Thymus (tissue), 11 donors: ENCODE data around the gene DNAH6. TPM values are rescaled to one million over a fixed set of nuclear protein-coding genes. Genes with fewer than 3 reads are reported as not detected.

Experiments
- DNase-seq, 9 donors: peaks; one replicate each; pipeline ENCODE4 v3.0.0-alpha.2; 2013; ENCODE audit warnings: low spot score in 9 of 9, low read depth in 6 of 9, missing footprints in 1 of 9
- H3K27ac ChIP-seq, 2 donors: one replicate each; pipeline ENCODE4 v1.5.1; 2013; ENCODE audit warnings: control low read depth in 1 of 2, low read depth in 1 of 2, low read length in 1 of 2, mild to moderate bottlenecking in 1 of 2, moderate library complexity in 1 of 2
- H3K27me3 ChIP-seq, 2 donors: one replicate each; pipeline ENCODE4 v1.5.1; 2013; ENCODE audit warnings: low read length in 1 of 2; ENCODE audit not compliant: control insufficient read depth in 2 of 2, insufficient read depth in 1 of 2
- H3K36me3 ChIP-seq, 2 donors: one replicate each; pipeline ENCODE4 v1.5.1; 2013; ENCODE audit warnings: low read length in 1 of 2, mild to moderate bottlenecking in 1 of 2, moderate library complexity in 1 of 2; ENCODE audit not compliant: control insufficient read depth in 2 of 2, insufficient read depth in 2 of 2
- H3K4me1 ChIP-seq, 2 donors: one replicate each; pipeline ENCODE4 v1.5.1; 2013; ENCODE audit warnings: low read length in 2 of 2; ENCODE audit not compliant: control insufficient read depth in 2 of 2, insufficient read depth in 2 of 2
- H3K4me3 ChIP-seq, 2 donors: one replicate each; pipeline ENCODE4 v1.5.1; 2013; ENCODE audit warnings: low read length in 2 of 2, control low read depth in 1 of 2, mild to moderate bottlenecking in 1 of 2
- H3K9me3 ChIP-seq, 2 donors: one replicate each; pipeline ENCODE4 v1.5.1; 2013; ENCODE audit warnings: low read length in 1 of 2, mild to moderate bottlenecking in 1 of 2; ENCODE audit not compliant: control insufficient read depth in 2 of 2, insufficient read depth in 1 of 2
- WGBS: extraction: QIAGEN DNeasy Blood & Tissue Kit; methylation state at CpG from one replicate; pipeline ENCODE4 v1.1.7; 2013; 5-methylcytosine and 5-hydroxymethylcytosine counted together
- polyA plus RNA-seq: library from polyadenylated mRNA; stranded (reverse); fragments of 200-250 nt; gene quantifications from one replicate; pipeline ENCODE4 v1.2.3, GENCODE V29; 2013
- total RNA-seq: library from RNA; stranded (reverse); fragments of 120-200 nt; gene quantifications from one replicate; pipeline ENCODE4 v1.2.4, GENCODE V29; 2013
- donor health status: healthy.

Gene DNAH6
- total and polyA plus RNA-seq, 2 donors, result 0.57 to 0.66 TPM

DNA sequence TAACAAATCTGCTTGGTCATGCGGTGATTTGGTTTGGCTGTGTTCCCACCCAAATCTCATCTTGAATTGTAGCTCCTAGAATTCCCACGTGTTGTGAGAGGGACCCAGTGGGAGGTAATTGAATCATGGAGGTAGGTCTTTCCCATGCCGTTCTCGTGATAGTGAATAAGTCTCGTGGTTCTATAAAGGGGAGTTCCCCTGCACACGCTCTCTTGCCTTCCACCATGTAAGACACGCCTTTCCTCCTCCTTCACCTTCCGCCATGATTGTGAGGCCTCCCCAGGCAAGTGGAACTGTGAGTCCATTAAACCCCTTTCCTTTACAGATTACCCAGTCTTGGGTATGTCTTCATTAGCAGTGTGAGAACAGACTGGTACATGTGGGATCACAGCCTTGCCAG is 327.8 kb downstream of the DNAH6 start:
- DNase-seq, result no peak
- no peaks in the 10 kb centered on the region for H3K36me3 ChIP-seq
- no peak overlapping the region for H3K4me3 ChIP-seq
- 93% methylated on average over 8 of the region's 8 CpGs for WGBS
- peaks cover 0 to 3% of the 10 kb centered on the region in 2 donors for H3K9me3 ChIP-seq
- H3K27me3 ChIP-seq, result no peaks in the 10 kb centered on the region
- H3K27ac ChIP-seq, result no peak overlapping the region
- H3K4me1 ChIP-seq, result peaks cover 23 to 59% of the 10 kb centered on the region in 2 donors

- H3K27me3 ChIP-seq, result no peaks in the 10 kb centered on the region
- 3% methylated on average over 5 of the region's 5 CpGs for WGBS
- no peaks in the 10 kb centered on the region for H3K36me3 ChIP-seq
- peak overlapping the region; percentile 61 to 85 for H3K27ac ChIP-seq
- peaks cover 23 to 56% of the 10 kb centered on the region in 2 donors for H3K4me1 ChIP-seq
- peak in 7 of 9 donors; percentile 17 to 75 (median 32) for DNase-seq
- no peak overlapping the region for H3K4me3 ChIP-seq
- peaks cover 0 to 3% of the 10 kb centered on the region in 2 donors for H3K9me3 ChIP-seq
Observed at GRCh38 chr2:84846041-84846663, 329.9 kb downstream of the DNAH6 start.

DNA sequence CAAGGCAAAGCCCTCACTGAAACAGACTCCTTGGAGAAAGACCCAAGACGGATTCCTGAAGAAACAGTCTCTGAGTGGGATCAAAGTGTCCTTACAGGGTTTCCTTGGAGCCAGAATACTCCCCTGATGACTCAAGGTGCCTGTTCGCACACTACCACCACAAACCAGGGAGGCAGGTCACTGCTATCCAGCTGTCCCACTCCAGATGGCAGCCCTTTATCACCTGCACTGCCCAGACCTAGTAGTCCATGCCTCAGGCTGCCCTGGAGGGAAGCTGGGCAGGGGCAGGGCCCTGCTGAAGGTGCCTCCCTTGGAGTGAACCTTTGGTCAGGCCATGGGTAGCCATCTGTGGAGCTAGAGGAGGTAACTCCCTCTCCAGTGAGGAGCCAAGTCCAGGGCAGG is 330.4 kb downstream of the DNAH6 start:
- no peak for DNase-seq
- WGBS, result 87% methylated on average over 2 of the region's 2 CpGs
- no peaks in the 10 kb centered on the region for H3K27me3 ChIP-seq
- peaks cover 23 to 51% of the 10 kb centered on the region in 2 donors for H3K4me1 ChIP-seq
- H3K9me3 ChIP-seq, result peaks cover 0 to 3% of the 10 kb centered on the region in 2 donors
- no peak overlapping the region for H3K4me3 ChIP-seq
- H3K36me3 ChIP-seq, result no peaks in the 10 kb centered on the region
- peak overlapping the region; percentile 61 to 85 for H3K27ac ChIP-seq

DNA sequence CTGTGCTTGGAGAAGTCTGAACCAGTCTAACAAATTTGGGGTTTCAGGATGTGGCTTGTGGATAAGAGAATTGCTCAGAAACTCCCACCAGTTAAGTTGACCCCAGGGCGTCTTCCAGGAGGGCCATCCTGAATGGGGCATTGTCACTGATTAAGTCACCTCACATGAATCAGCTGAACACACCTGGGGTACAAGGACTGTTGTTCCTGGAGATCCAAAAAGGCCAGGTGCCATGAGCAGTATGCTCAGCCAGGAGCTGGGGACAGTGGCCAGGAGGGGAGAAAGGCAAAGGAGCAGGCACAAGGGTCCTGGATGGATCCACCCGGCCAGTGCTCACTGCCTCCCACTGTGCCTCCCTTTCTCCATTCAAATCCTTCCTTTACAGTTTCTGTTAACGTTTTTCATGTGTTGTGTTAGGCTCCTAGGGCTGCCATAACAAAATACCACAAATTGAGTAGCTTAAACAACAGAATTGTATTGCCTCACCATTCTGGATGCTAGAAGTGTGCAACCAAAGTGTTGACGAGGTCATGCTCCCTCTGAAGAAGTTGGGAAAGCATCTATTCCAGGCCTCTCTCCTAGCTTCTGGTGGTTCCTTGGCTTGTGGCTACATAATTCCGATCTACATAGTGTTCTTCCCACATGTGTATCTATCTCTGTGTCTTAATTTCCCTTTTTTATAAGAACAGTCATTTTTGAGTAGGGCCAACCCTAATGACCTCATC is 331.2 kb downstream of the DNAH6 start:
- 93% methylated on average over 5 of the region's 5 CpGs for WGBS
- Histone ChIP-seq H3K4me3 (no peak overlapping the region), H3K27ac (peak overlapping the region in 1 of 2 donors; percentile 62)

GRCh38 chr2:84849271-84849952 is 333.1 kb downstream of the DNAH6 start:
- Histone ChIP-seq H3K4me3 (no peak overlapping the region), H3K27ac (no peak overlapping the region), H3K4me1 (peaks cover 19 to 36% of the 10 kb centered on the region in 2 donors), H3K36me3 (no peaks in the 10 kb centered on the region), H3K27me3 (no peaks in the 10 kb centered on the region), H3K9me3 (peaks cover 0 to 3% of the 10 kb centered on the region in 2 donors)
- WGBS, result 94% methylated on average over 8 of the region's 8 CpGs
- DNase-seq, result no peak

More for the DNA sequence above, 331.2 kb downstream of the DNAH6 start:
- Histone ChIP-seq H3K27me3 (no peaks in the 10 kb centered on the region), H3K4me1 (peaks cover 22 to 46% of the 10 kb centered on the region in 2 donors), H3K9me3 (peaks cover 0 to 3% of the 10 kb centered on the region in 2 donors), H3K36me3 (no peaks in the 10 kb centered on the region)
- DNase-seq, result no peak

- H3K4me3 ChIP-seq, result no peak overlapping the region
- no peaks in the 10 kb centered on the region for H3K27me3 ChIP-seq
- no peak for DNase-seq
- peaks cover 0 to 3% of the 10 kb centered on the region in 2 donors for H3K9me3 ChIP-seq
- H3K27ac ChIP-seq, result no peak overlapping the region
- WGBS, result 97% methylated on average over 4 of the region's 4 CpGs
- H3K4me1 ChIP-seq, result peaks cover 18 to 29% of the 10 kb centered on the region in 2 donors
- no peaks in the 10 kb centered on the region for H3K36me3 ChIP-seq
Observed at GRCh38 chr2:84850471-84850870, 334.2 kb downstream of the DNAH6 start.

DNA sequence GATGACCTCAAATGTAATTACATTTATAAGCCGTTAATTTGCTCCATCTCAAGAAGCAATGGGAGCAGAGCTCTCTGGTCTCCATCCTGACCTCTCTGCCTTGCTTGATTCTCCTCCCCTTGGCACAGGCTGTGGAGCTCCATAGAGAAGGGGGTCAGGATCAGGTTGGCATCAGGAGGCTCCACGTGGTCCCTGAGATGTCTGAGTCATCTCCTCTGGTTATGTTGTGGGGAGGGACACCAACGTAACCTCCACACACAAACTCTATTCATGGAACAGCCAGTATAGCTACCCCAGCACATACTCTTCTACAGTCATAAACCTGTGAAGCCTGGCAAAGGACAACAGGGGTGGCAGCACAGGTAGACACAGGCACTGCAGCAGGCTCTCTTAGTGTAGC is 335.6 kb downstream of the DNAH6 start:
- H3K9me3 ChIP-seq, result peaks cover 0 to under 1% of the 10 kb centered on the region in 2 donors
- H3K27me3 ChIP-seq, result no peaks in the 10 kb centered on the region
- DNase-seq, result no peak
- 90% methylated on average over 3 of the region's 3 CpGs for WGBS
- H3K27ac ChIP-seq, result no peak overlapping the region
- peaks cover 6 to 23% of the 10 kb centered on the region in 2 donors for H3K4me1 ChIP-seq
- no peak overlapping the region for H3K4me3 ChIP-seq
- no peaks in the 10 kb centered on the region for H3K36me3 ChIP-seq

GRCh38 chr2:84854850-84855249 is 338.6 kb downstream of the DNAH6 start:
- Histone ChIP-seq H3K4me3 (no peak overlapping the region), H3K36me3 (no peaks in the 10 kb centered on the region), H3K9me3 (no peaks in the 10 kb centered on the region), H3K27ac (no peak overlapping the region), H3K4me1 (peaks cover 4 to 8% of the 10 kb centered on the region in 2 donors), H3K27me3 (no peaks in the 10 kb centered on the region)
- 87% methylated on average over 4 of the region's 4 CpGs for WGBS
- DNase-seq, result no peak

GRCh38 chr2:84855731-84856130 is 339.4 kb downstream of the DNAH6 start:
- Histone ChIP-seq H3K4me3 (no peak overlapping the region), H3K4me1 (peaks cover 4 to 8% of the 10 kb centered on the region in 2 donors), H3K27me3 (no peaks in the 10 kb centered on the region), H3K27ac (peak overlapping the region in 1 of 2 donors; percentile 50), H3K36me3 (no peaks in the 10 kb centered on the region), H3K9me3 (no peaks in the 10 kb centered on the region)
- WGBS, result 87% methylated on average over 11 of the region's 11 CpGs
- DNase-seq, result no peak
